Effector CD8-positive, alpha-beta T cell (primary cell): ENCODE results near the gene NHSL2.

Experiments used
- DNase-seq: peaks from one replicate; lab custom pipeline; 2025; lab: John Stamatoyannopoulos, UW

NHSL2 gene

GRCh38 chrX:72019487-72019886 is 108.8 kb downstream of the NHSL2 start:
- DNase-seq: no peak

GRCh38 chrX:72020204-72020603 is 109.6 kb downstream of the NHSL2 start:
- DNase-seq: no peak

- no peak for DNase-seq
Observed at GRCh38 chrX:72020788-72021187, 110.1 kb downstream of the NHSL2 start.

GRCh38 chrX:72021975-72022374 is 111.3 kb downstream of the NHSL2 start:
- DNase-seq: no peak

GRCh38 chrX:72023071-72023470 is 112.4 kb downstream of the NHSL2 start:
- DNase-seq: no peak

GRCh38 chrX:72025236-72025770 is 114.7 kb downstream of the NHSL2 start:
- DNase-seq: no peak

GRCh38 chrX:72026341-72027023 is 115.8 kb downstream of the NHSL2 start:
- DNase-seq: no peak

GRCh38 chrX:72027024-72027913 is 116.6 kb downstream of the NHSL2 start:
- no peak for DNase-seq

- no peak for DNase-seq
Observed at GRCh38 chrX:72027914-72028307, 117.3 kb downstream of the NHSL2 start.

- DNase-seq: no peak
Observed at GRCh38 chrX:72028701-72029470, 118.2 kb downstream of the NHSL2 start.

GRCh38 chrX:72029483-72030411 is 119.1 kb downstream of the NHSL2 start:
- DNase-seq: no peak

GRCh38 chrX:72030431-72030830 is 119.8 kb downstream of the NHSL2 start:
- no peak for DNase-seq

- no peak for DNase-seq
Observed at GRCh38 chrX:72031118-72031517, 120.5 kb downstream of the NHSL2 start.

- DNase-seq: no peak
Observed at GRCh38 chrX:72031634-72032033, 121.0 kb downstream of the NHSL2 start.

- no peak for DNase-seq
Observed at GRCh38 chrX:72037601-72038000, 127.0 kb downstream of the NHSL2 start.

- DNase-seq: no peak
Observed at GRCh38 chrX:72038016-72038415, 127.4 kb downstream of the NHSL2 start.

- DNase-seq: no peak
Observed at GRCh38 chrX:72038868-72039267, 128.2 kb downstream of the NHSL2 start.

GRCh38 chrX:72040506-72040905 is 129.9 kb downstream of the NHSL2 start:
- no peak for DNase-seq

GRCh38 chrX:72041176-72041575 is 130.5 kb downstream of the NHSL2 start:
- no peak for DNase-seq

- DNase-seq: no peak
Observed at GRCh38 chrX:72041871-72042851, 131.5 kb downstream of the NHSL2 start.
